Nephron progenitor cell (in vitro differentiated cells): Measurements from ENCODE around the gene VKORC1.
A peak's percentile ranks its signal among the peaks of the same experiment; 100 is the strongest.

ENCODE experiments used
- DNase-seq: peaks from one replicate; pipeline ENCODE4 v3.0.0; 2021
- H3K27ac Mint-ChIP-seq: 2 replicates; pipeline ENCODE4 v1.8.0; 2021; ENCODE audit warnings: mild to moderate bottlenecking, moderate library complexity, mixed read lengths
- H3K27me3 Mint-ChIP-seq: 2 replicates; pipeline ENCODE4 v1.8.0; 2021; ENCODE audit warnings: mild to moderate bottlenecking, low read depth, mixed read lengths; ENCODE audit not compliant: poor library complexity
- H3K36me3 Mint-ChIP-seq: 2 replicates; pipeline ENCODE4 v1.8.0; 2021; ENCODE audit warnings: low read depth, mixed read lengths
- H3K4me1 Mint-ChIP-seq: 2 replicates; pipeline ENCODE4 v1.8.0; 2021; ENCODE audit warnings: mixed read lengths
- H3K4me3 Mint-ChIP-seq: 2 replicates; pipeline ENCODE4 v1.8.0; 2021; ENCODE audit warnings: mild to moderate bottlenecking, moderate library complexity, mixed read lengths
- H3K9me3 Mint-ChIP-seq: 2 replicates; pipeline ENCODE4 v1.8.0; 2021; ENCODE audit warnings: mild to moderate bottlenecking, moderate library complexity, mixed read lengths
- TF ChIP-seq, protein P1 (sequence below): fragments of 200-600 bp; sonication (generic); IDR thresholded peaks from 2 replicates; pipeline ENCODE4 v1.5.0; 2021; ENCODE audit warnings: antibody characterized with exemption

Gene VKORC1

DNA sequence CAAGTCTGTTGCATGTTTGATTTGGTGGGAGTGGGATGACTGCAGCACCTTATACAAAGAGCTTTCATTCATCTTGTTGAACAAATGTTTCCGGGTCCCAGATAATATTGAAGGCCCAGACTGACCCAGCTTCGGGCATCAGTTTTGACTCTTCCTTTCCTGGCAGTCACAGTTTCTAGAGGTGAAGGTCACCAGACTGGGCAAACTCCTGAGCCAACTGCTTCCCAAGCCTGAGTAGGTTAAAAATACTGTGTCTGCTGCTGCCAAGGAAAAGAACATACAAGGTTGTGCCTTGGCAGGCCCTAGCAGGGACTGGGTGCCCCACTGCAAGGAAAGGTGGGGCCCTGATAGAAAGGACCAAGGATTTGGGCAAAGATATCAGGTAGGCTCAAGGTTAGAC is 18.1 kb upstream of the VKORC1 start:
- H3K27me3 Mint-ChIP-seq, result peaks cover 3% of the 10 kb centered on the region
- no peak for DNase-seq
- peaks cover 14% of the 10 kb centered on the region for H3K4me1 Mint-ChIP-seq
- TF ChIP-seq, protein P1, sequence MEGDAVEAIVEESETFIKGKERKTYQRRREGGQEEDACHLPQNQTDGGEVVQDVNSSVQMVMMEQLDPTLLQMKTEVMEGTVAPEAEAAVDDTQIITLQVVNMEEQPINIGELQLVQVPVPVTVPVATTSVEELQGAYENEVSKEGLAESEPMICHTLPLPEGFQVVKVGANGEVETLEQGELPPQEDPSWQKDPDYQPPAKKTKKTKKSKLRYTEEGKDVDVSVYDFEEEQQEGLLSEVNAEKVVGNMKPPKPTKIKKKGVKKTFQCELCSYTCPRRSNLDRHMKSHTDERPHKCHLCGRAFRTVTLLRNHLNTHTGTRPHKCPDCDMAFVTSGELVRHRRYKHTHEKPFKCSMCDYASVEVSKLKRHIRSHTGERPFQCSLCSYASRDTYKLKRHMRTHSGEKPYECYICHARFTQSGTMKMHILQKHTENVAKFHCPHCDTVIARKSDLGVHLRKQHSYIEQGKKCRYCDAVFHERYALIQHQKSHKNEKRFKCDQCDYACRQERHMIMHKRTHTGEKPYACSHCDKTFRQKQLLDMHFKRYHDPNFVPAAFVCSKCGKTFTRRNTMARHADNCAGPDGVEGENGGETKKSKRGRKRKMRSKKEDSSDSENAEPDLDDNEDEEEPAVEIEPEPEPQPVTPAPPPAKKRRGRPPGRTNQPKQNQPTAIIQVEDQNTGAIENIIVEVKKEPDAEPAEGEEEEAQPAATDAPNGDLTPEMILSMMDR, result no peak
- H3K4me3 Mint-ChIP-seq, result no peak overlapping the region
- no peak overlapping the region for H3K27ac Mint-ChIP-seq
- no peaks in the 10 kb centered on the region for H3K9me3 Mint-ChIP-seq
- peaks cover 16% of the 10 kb centered on the region for H3K36me3 Mint-ChIP-seq

- H3K27me3 Mint-ChIP-seq, result peaks cover 3% of the 10 kb centered on the region
- no peak overlapping the region for H3K4me3 Mint-ChIP-seq
- TF ChIP-seq, protein P1, result no peak
- DNase-seq, result no peak
- no peaks in the 10 kb centered on the region for H3K9me3 Mint-ChIP-seq
- H3K36me3 Mint-ChIP-seq, result peaks cover 16% of the 10 kb centered on the region
- no peak overlapping the region for H3K27ac Mint-ChIP-seq
- peaks cover 20% of the 10 kb centered on the region for H3K4me1 Mint-ChIP-seq
Measured at GRCh38 chr16:31111881-31112466, 17.4 kb upstream of the VKORC1 start.

GRCh38 chr16:31110106-31111034 is 15.8 kb upstream of the VKORC1 start:
- Mint-ChIP-seq H3K27me3 (peaks cover 3% of the 10 kb centered on the region), H3K9me3 (peaks cover 3% of the 10 kb centered on the region), H3K4me1 (peaks cover 20% of the 10 kb centered on the region), H3K4me3 (peak overlapping the region; percentile 63), H3K27ac (peak overlapping the region; percentile 92), H3K36me3 (peaks cover 16% of the 10 kb centered on the region)
- no peak for DNase-seq
- TF ChIP-seq, protein P1, result no peak

DNA sequence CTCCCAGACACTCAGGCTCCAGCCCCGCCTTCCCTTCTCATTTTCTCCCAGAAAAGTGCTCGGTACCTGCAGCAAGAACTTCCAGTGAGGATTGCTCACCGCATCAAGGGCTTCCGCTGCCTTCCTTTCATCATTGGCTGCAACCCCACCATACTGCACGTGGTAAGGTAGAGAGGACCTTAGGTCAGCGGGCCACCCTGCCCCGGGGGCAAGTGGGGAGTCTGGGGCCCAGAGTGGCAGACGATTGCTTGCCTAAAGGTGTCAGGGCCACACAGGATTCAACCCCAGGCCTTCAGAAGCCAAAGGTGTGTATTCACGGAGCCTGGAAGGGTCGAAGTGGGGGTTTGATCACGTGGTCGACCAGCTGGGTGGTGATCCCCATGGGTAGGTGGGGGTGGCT is 15.0 kb upstream of the VKORC1 start:
- TF ChIP-seq, protein P1, result no peak
- Mint-ChIP-seq H3K4me1 (peaks cover 20% of the 10 kb centered on the region), H3K4me3 (peak overlapping the region; percentile 88), H3K27me3 (peaks cover 3% of the 10 kb centered on the region), H3K9me3 (peaks cover 3% of the 10 kb centered on the region), H3K27ac (no peak overlapping the region), H3K36me3 (peaks cover 16% of the 10 kb centered on the region)
- DNase-seq, result no peak

DNA sequence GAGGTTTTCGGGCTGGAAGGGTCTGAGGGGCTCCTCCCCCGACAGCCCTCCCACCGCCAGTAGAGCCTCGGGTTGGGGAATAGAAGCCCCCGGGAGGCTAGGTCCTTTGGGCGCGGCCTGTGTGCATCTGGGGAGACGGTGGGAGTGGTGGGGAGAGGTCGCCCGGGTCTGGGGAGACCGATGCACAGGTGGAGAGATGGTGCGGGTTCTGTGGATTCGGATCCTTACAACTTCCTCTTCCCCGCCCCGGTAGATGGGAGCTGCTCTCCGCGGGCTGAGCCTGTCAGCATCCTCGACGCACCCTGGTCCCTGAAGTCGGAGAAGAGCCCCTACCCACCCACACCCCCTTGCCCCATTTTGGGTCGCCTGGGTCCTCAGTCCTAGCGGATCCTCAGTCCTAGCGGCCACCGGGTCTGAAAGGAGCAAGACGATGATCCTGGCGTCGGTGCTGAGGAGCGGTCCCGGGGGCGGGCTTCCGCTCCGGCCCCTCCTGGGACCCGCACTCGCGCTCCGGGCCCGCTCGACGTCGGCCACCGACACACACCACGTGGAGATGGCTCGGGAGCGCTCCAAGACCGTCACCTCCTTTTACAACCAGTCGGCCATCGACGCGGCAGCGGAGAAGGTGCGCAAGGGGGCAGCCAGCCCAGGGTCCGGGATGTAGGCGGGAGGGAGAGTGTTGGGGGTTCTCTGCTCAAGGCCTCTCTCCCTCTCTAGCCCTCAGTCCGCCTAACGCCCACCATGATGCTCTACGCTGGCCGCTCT is 14.4 kb upstream of the VKORC1 start:
- Mint-ChIP-seq H3K27ac (no peak overlapping the region), H3K9me3 (peaks cover 3% of the 10 kb centered on the region), H3K4me1 (peaks cover 20% of the 10 kb centered on the region), H3K27me3 (peaks cover 3% of the 10 kb centered on the region), H3K36me3 (peaks cover 16% of the 10 kb centered on the region), H3K4me3 (peak overlapping the region; percentile 88)
- no peak for DNase-seq
- TF ChIP-seq, protein P1, result no peak
